A673 (cell line): ENCODE results near the gene ABCD1. TPM values are rescaled to one million over a fixed set of nuclear protein-coding genes. Genes with fewer than 3 reads are reported as not detected.

ENCODE experiments used
- BruUV-seq: library from RNA; stranded (reverse); fragments of 400-500 nt; replicated peaks from 2 replicates; lab custom pipeline; 2021; lab: Mats Ljungman, UMichigan
- CTCF ChIA-PET: fragments of 300-600 bp; sonication (Branson Sonifier 250); formaldehyde crosslinking; loops from one replicate; lab custom pipeline; 2022; ENCODE audit warnings: antibody characterized with exemption; lab: Charles Lee
- POLR2A ChIA-PET: fragments of 300-600 bp; sonication (Branson Sonifier 250); formaldehyde crosslinking; loops from one replicate; lab custom pipeline; 2022; ENCODE audit warnings: antibody characterized with exemption; ENCODE audit not compliant: low non-redundant PET; lab: Charles Lee
- DNase-seq: peaks from one replicate; pipeline ENCODE4 v3.0.0-alpha.2; 2015; ENCODE audit warnings: low spot score
- H3K27ac ChIP-seq: fragments of 200-600 bp; sonication (generic); 2 replicates; pipeline ENCODE4 v1.5.1; 2016; ENCODE audit warnings: mixed run types, low read depth, mild to moderate bottlenecking, mixed read lengths, antibody characterized with exemption, low read length; ENCODE audit not compliant: poor library complexity, severe bottlenecking
- H3K27me3 ChIP-seq: fragments of 200-600 bp; sonication (generic); replicated peaks from 2 replicates; pipeline ENCODE4 v1.6.1; 2017; ENCODE audit warnings: mixed run types, low read depth, mild to moderate bottlenecking, mixed read lengths, antibody characterized with exemption, low read length; ENCODE audit not compliant: insufficient read depth, poor library complexity
- H3K36me3 ChIP-seq: fragments of 200-600 bp; sonication (generic); 2 replicates; pipeline ENCODE4 v1.6.1; 2016; ENCODE audit warnings: mixed run types, mild to moderate bottlenecking, mixed read lengths, antibody characterized with exemption, low read length; ENCODE audit not compliant: insufficient read depth, poor library complexity, severe bottlenecking
- H3K4me1 ChIP-seq: fragments of 200-600 bp; sonication (generic); 2 replicates; pipeline ENCODE4 v1.6.1; 2017; ENCODE audit warnings: mixed run types, mild to moderate bottlenecking, mixed read lengths, antibody characterized with exemption, low read length; ENCODE audit not compliant: insufficient read depth, poor library complexity, severe bottlenecking
- H3K4me3 ChIP-seq: fragments of 200-600 bp; sonication (generic); 2 replicates; pipeline ENCODE4 v1.5.1; 2016; ENCODE audit warnings: low read depth, mixed run types, mild to moderate bottlenecking, mixed read lengths, low read length; ENCODE audit not compliant: poor library complexity, severe bottlenecking
- H3K9me3 ChIP-seq: fragments of 200-600 bp; sonication (generic); 2 replicates; pipeline ENCODE4 v1.6.1; 2016; ENCODE audit warnings: mixed run types, low read depth, mild to moderate bottlenecking, mixed read lengths, antibody characterized with exemption, low read length; ENCODE audit not compliant: poor library complexity, severe bottlenecking
- CTCF ChIP-seq: fragments of 300-800, 200-600 bp; sonication (generic); conservative IDR thresholded peaks from 2 replicates; pipeline ENCODE4 v1.5.1; 2017; ENCODE audit warnings: low read depth, mild to moderate bottlenecking, antibody characterized with exemption, low read length, moderate library complexity, mixed read lengths
- EZH2 ChIP-seq: fragments of 200-600 bp; sonication (generic); IDR thresholded peaks from 2 replicates; pipeline ENCODE4 v1.6.1; 2017; ENCODE audit warnings: borderline replicate concordance, low read depth, mild to moderate bottlenecking, mixed read lengths, antibody characterized with exemption, low read length; ENCODE audit not compliant: poor library complexity, severe bottlenecking
- intact Hi-C: fragments of 100-400 bp; cut with micrococcal nuclease; formaldehyde crosslinking; loops from one replicate; pipeline ENCODE4 v1.10.0; 2022; ENCODE audit not compliant: unreplicated experiment
- total RNA-seq: library from RNA; stranded (reverse); gene quantifications from 2 replicates; pipeline ENCODE4 v1.2.3, GENCODE V29; 2021

ABCD1 gene
- total RNA-seq, 1 experiment from 2014 or later, result 7.8 TPM

GRCh38 chrX:153723351-153724251 is 1.1 kb upstream of the ABCD1 start:
- ChIA-PET CTCF (interaction anchor here (0.5 to 0.6 kb wide), 3 partner anchors 14 to 340 kb away, joined by 3 to 6 read pairs (median 5); no protein-coding TSS in a partner anchor), POLR2A (no interaction called here)
- Histone ChIP-seq H3K4me1 (peaks cover 8% of the 10 kb centered on the region), H3K9me3 (no peaks in the 10 kb centered on the region), H3K4me3 (peak overlapping the region; percentile 71), H3K27ac (peak overlapping the region; percentile 81), H3K36me3 (peaks cover 17% of the 10 kb centered on the region), H3K27me3 (no peaks in the 10 kb centered on the region)
- intact Hi-C loops, result loop anchor here (2.0 kb wide), 1 partner anchor 77 kb away; the partner anchor contains the start of gene DUSP9
- peak; percentile 56 for DNase-seq
- TF ChIP-seq EZH2, result no peak
- TF ChIP-seq CTCF, result peak; percentile 44
- BruUV-seq, result no TSS peak

GRCh38 chrX:153725039-153725831 is 579 bp downstream of the ABCD1 start:
- Histone ChIP-seq H3K4me1 (peaks cover 8% of the 10 kb centered on the region), H3K27me3 (no peaks in the 10 kb centered on the region), H3K27ac (peak overlapping the region; percentile 81), H3K4me3 (peak overlapping the region; percentile 71), H3K36me3 (peaks cover 10% of the 10 kb centered on the region), H3K9me3 (no peaks in the 10 kb centered on the region)
- BruUV-seq, result no TSS peak
- POLR2A ChIA-PET, result no interaction called here
- CTCF ChIA-PET, result no interaction called here
- intact Hi-C loops, result loop anchor here (2.0 kb wide), 1 partner anchor 78 kb away; the partner anchor contains the start of gene DUSP9
- DNase-seq, result no peak
- TF ChIP-seq EZH2, result no peak

GRCh38 chrX:153725832-153726285 is 1.2 kb downstream of the ABCD1 start:
- BruUV-seq, result no TSS peak
- no peak for TF ChIP-seq EZH2
- TF ChIP-seq CTCF, result no peak
- H3K36me3 ChIP-seq, result peaks cover 6% of the 10 kb centered on the region
- H3K4me1 ChIP-seq, result peaks cover 8% of the 10 kb centered on the region
- DNase-seq, result no peak
- H3K9me3 ChIP-seq, result no peaks in the 10 kb centered on the region
- no peaks in the 10 kb centered on the region for H3K27me3 ChIP-seq
- intact Hi-C loops, result loop anchor here (2.0 kb wide), 1 partner anchor 79 kb away; the partner anchor contains the start of gene DUSP9
- ChIA-PET POLR2A (no interaction called here), CTCF (no interaction called here)
- no peak overlapping the region for H3K27ac ChIP-seq
- H3K4me3 ChIP-seq, result no peak overlapping the region
